SW 1271 (cell line): ENCODE measurements around the gene NDC1.
"Not testable (repeated sequence)": the region's sequence is repeated elsewhere in the genome, so short reads cannot be mapped to it uniquely, and the experiment has no call there.

Experiments
- DNase-seq, 2 experiments: peaks; one replicate each; lab custom pipeline; 2025; lab: John Stamatoyannopoulos, UW

The NDC1 gene

GRCh38 chr1:53766194-53766742, 71.8 kb downstream of the NDC1 start:
- DNase-seq, result no peak

DNA sequence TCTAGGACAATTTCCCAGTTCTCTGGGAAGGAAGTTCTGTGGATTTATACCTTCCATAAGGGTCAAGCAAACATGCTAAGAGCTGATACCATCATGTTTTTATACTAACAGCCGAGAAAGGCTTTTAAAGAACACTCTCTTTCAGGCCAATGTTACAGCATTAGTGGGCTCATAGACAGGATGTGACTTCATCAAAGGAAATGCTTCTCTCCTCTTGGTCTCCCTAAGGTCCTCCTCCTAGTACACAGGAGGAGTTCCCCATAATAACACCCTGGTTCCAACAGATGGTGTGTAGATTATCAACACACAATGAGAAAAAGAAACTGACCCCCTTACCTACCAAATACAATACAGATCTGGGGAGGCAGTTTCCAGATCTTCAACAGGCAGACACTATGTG, 72.4 kb downstream of the NDC1 start:
- peak in 1 of 2 experiments; percentile 22 for DNase-seq

DNA sequence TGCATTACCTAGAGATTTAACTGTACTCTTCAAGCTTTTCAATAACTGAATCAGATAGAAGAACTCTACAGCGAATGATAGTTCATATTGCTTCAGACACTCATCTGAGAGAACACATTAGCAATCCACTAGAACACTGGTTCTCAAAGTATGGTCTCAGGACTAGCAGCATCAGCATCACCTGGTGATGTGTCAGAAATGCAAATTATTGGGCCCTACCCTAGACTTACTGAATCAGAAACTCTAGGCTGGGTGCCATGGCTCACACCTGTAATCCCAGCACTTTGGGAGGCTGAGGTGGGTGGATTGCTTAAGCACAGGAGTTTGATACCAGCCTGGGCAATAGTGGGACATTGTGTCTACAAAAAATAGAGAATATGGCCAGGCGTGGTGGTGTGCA, 74.2 kb downstream of the NDC1 start:
- no peak for DNase-seq

DNA sequence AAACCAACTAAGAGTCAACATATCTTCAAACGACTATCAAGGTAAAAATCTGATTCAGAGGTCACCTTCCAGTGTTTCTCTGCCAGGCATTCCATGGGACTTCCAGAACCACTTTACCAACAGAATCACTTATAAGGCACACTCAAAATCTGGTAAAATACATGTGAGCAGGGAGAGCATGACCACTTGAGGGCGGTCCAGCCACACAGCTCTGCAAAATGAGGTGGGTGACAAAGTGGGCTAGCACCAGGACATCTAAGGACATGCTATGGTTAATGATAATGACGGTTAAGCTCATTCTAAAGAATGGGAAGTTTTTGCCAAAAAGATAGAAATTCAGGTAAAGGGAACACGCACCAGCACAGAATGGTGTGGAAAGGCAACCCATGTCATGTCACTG, 74.6 kb downstream of the NDC1 start:
- no peak for DNase-seq

- not testable (repeated sequence) for DNase-seq
Observed at GRCh38 chr1:53760497-53760896, 77.6 kb downstream of the NDC1 start.

DNA sequence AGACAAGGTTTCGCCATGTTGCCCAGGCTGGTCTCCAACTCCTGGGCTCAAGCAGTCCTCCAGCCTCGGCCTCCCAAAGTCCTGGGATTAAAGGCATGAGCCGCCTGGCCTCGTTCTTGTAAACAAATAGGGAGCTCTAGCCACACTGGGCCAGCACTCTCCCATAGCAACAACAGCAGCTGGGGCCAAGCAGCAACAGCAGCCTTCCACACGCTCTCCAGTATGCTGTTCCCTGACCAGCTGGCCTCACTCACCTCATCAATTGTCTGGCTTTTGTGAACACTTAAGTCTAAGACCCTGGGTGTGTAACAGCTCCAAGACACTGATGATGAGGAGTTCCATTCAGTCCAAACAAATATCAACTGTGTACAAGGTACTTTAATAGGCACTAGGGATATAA, 82.2 kb downstream of the NDC1 start:
- DNase-seq, result no peak

- DNase-seq, result no peak
Observed at GRCh38 chr1:53754484-53755312, 83.4 kb downstream of the NDC1 start.

GRCh38 chr1:53752281-53752680, 85.8 kb downstream of the NDC1 start:
- DNase-seq, result no peak

GRCh38 chr1:53747841-53748240, 90.3 kb downstream of the NDC1 start:
- DNase-seq, result no peak

DNA sequence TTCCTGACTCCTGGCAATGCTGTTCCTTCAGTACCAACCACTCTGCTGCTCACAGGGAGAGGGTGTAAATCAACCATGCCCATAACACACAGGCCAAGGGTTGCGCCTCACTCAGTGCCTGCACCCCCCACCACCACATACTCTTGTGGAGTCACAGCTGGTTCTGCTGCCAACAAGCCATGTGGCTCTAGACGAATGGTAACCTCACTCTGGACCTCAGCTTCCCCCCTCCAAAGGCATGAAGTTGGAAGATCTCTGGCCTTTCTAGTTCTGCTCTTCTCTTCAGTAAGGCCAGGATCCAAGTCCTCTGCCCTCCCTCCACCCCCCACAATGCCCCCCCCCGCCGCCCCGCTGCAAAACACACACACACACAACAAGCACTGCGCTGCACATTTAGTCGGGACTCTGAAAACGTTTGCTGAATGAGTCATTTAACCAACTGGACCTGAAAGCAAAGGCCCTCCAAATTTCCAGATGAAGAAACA, 97.4 kb downstream of the NDC1 start:
- DNase-seq, result no peak

DNA sequence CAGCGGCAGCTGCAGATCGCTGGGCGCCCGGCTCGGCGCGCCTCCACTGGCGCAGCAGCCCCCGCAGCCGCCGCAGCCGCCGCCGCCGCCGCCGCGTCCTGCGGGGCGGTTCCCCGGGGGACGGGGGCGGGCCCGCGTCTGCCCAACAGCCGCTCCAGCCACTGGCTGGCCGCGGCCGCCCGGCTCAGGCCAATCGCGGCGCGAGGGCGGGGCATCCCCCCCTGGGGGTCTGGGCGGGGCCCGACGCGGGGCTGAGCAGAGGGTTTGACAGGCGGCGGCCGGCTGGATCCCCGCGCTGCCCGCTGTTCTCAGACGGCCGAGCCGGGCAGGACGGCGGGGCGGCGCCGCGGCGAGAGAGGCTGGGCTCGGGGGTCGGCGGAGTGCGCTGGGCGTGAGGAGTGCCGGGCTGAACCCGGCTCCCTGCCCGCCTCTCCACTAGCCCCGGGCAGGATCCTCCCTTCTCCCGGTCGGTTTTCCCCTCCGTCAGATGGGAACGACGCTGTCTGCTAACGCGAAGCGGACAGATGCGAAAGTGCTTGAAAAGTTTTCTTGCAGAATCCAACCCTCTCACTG, 98.9 kb downstream of the NDC1 start, which contains the start of gene GLIS1:
TSS of gene GLIS1 (minus strand) at position 56 of the 573 bp plus-strand sequence. CDS start 1,100 bp downstream, outside the sequence.
- peak; percentile 46 to 60 for DNase-seq

DNA sequence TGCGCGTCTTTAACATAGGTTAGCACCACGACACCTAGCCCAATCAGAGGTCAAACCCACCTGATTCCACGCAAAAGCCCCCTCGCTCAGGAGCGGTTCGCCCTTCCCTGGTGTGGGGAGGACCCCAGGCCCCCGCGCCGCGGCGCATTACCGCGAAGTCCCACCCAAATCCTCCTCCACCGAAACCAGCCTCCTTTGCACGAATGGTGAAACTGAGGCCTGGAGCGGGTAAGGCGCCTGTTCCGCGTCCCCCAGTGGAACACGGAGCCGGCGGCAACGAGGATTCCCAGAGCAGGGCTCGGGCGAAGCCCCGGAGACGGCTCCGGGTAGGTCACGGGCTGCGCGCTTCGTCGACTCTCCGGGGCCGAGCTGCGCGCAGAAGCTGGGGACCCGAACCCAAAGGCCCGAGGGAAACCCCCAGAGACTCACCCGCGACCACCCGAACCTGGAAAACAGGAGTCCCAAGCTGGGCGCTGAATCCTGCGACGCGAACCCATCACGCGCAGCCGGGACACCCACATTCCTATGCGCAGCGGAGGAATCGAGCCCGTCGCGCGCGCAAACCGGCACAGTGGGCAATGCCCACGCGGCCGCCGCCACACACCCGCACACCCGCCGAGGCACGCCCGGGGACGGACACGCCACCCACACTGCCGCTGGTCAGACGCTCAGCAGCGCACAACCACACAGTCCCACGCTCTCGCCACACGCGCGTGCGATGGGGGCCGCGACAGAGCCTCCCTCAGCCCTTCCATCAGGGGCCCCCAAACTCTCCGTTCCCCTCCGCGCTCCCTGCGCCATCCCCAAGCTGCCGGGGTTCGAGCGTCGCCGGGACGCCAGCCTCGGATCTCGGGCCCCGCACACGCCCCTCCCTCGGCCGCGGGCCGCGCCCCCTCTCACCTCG, 99.6 kb downstream of the NDC1 start:
- DNase-seq, result no peak

GRCh38 chr1:53737648-53738204, 100.4 kb downstream of the NDC1 start:
- DNase-seq, result no peak

DNA sequence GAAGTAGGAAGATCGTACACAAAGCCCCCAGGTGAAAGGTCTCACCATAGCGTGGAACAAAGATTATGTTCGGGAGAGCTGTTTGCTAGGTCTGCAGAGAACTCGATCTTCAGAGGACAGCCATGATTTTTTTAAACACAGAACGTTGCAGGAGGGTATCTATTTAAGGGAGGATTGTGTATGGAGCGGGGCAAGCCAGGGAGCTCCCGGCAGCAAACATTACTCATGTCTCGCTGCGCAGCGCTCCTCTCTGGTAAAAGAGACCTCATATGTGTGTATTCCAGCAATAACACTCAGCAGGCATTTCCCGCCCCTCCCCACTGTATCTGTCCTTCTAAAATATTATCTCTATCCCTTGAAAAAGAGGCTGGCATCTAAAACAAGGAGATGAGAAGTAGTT, 101.8 kb downstream of the NDC1 start:
- no peak for DNase-seq

- no peak for DNase-seq
Observed at GRCh38 chr1:53735681-53736080, 102.4 kb downstream of the NDC1 start.

- no peak for DNase-seq
Observed at GRCh38 chr1:53735261-53735660, 102.8 kb downstream of the NDC1 start.

DNA sequence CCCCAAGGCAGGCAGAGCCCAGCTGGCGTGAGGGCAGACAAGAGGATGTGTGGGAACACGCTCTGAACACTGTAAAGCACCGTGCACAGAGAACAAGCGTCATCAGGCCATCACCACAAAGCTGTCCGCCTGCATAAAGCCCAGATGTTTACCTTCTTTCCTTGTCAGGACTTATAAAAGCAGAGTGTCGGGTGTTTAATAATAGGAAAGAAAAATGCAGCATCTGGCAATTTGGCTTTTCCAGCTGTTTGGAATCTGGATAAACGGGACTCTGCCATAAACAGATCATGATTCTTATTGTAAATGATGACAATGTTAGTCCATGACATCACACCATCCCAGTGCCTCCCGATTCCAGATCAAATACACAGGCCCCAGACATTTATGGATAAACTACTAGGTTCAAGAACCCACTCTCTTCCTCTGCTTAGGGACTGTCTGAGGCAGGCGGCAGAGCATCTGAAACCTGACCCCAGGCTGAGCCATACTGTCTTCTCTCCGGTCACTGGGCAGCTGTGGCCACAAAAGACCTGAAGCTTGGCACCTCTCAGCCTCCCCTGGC, 103.4 kb downstream of the NDC1 start:
- DNase-seq, result no peak

GRCh38 chr1:53733975-53734649, 104.0 kb downstream of the NDC1 start:
- no peak for DNase-seq

GRCh38 chr1:53733447-53733931, 104.6 kb downstream of the NDC1 start:
- no peak for DNase-seq

- no peak for DNase-seq
Observed at GRCh38 chr1:53732912-53733317, 105.2 kb downstream of the NDC1 start.

- no peak for DNase-seq
Observed at GRCh38 chr1:53732409-53732808, 105.7 kb downstream of the NDC1 start.
